Sigmoid colon (tissue), 7 donors: ENCODE measurements around the gene CCN2. TPM values are rescaled to one million over a fixed set of nuclear protein-coding genes. Genes with fewer than 3 reads are reported as not detected.

Experiments
- DNase-seq: peaks from one replicate; pipeline ENCODE4 v3.0.0-alpha.2; 2019
- H3K27ac ChIP-seq, 4 donors: fragments of 200-600 bp; sonication (generic); one replicate each; pipeline ENCODE4 v1.5.1; 2016 to 2019; ENCODE audit warnings: mild to moderate bottlenecking in 1 of 4
- H3K27me3 ChIP-seq, 3 donors: fragments of 200-600 bp; sonication (generic); one replicate each; pipeline ENCODE4 v1.5.1; 2019; ENCODE audit warnings: mild to moderate bottlenecking in 1 of 3
- H3K36me3 ChIP-seq, 4 donors: fragments of 200-600 bp; sonication (generic); one replicate each; pipeline ENCODE4 v1.5.1; 2016 to 2019
- H3K4me1 ChIP-seq, 4 donors: fragments of 200-600 bp; sonication (generic); one replicate each; pipeline ENCODE4 v1.5.1; 2017 to 2019
- H3K4me3 ChIP-seq, 4 donors: fragments of 200-600 bp; sonication (generic); one replicate each; pipeline ENCODE4 v1.5.1; 2017 to 2019; ENCODE audit warnings: mild to moderate bottlenecking in 2 of 4, moderate library complexity in 1 of 4
- H3K9me3 ChIP-seq, 4 donors: fragments of 200-600 bp in 3 of 4; sonication (generic) in 3 of 4; one replicate each; pipeline versions ENCODE4 v1.5.1 to v1.6.1; 2013 to 2019
- CTCF ChIP-seq, 4 experiments: fragments of 450-650 bp in 3 of 4; fragments of 200-600 bp in 1 of 4; IDR thresholded peaks; one replicate each; pipeline ENCODE4 v1.5.1; 2016 to 2019; ENCODE audit warnings: antibody characterized with exemption in 4 of 4, mild to moderate bottlenecking in 3 of 4, moderate library complexity in 2 of 4
- EP300 ChIP-seq, 4 donors: sonication (generic); formaldehyde crosslinking; IDR thresholded peaks; one replicate each; pipeline ENCODE4 v1.6.1; 2017; ENCODE audit warnings: antibody characterized with exemption in 4 of 4
- POLR2A ChIP-seq, 2 donors: fragments of 450-650 bp; IDR thresholded peaks; one replicate each; pipeline ENCODE4 v1.6.1; 2016; ENCODE audit warnings: antibody characterized with exemption in 2 of 2, mild to moderate bottlenecking in 2 of 2, moderate library complexity in 2 of 2
- POLR2AphosphoS5 ChIP-seq, 4 donors: sonication (generic); formaldehyde crosslinking; IDR thresholded peaks; one replicate each; pipeline ENCODE4 v1.6.1; 2017; ENCODE audit warnings: antibody characterized with exemption in 4 of 4
- WGBS, 2 donors: extraction: QIAGEN DNeasy Blood & Tissue Kit; methylation state at CpG; one replicate each; pipeline ENCODE4 v1.1.7; 2013; 5-methylcytosine and 5-hydroxymethylcytosine counted together
- intact Hi-C: fragments of 100-400 bp; cut with DNase I; formaldehyde crosslinking; loops from one replicate; pipeline ENCODE4 v1.15.1; 2023
- polyA plus RNA-seq, 3 donors: library from polyadenylated mRNA; stranded (reverse); fragments of 200-250 nt; gene quantifications; one replicate each; pipeline ENCODE4 v1.2.3, GENCODE V29; 2013
- total RNA-seq, 4 donors: library from RNA; depleted of rRNA; stranded (reverse); fragments of >200 nt; gene quantifications; one replicate each; pipeline ENCODE4 v1.1.0, GENCODE V29; 2016
- donor health status: healthy with polysubstance abuse.
- donor health status: Bipolar disorder and iron deficiency.
- donor health status: healthy.

Gene CCN2
- total and polyA plus RNA-seq, 7 donors = 7.4 to 179 (median 43.5) TPM

- intact Hi-C loops = loop anchor here (2.0 to 5.0 kb wide), 2 partner anchors 236 to 292 kb away; no protein-coding TSS in a partner anchor
- 16 to 28% methylated on average over 4 of the region's 4 CpGs for WGBS, 2 donors
- no peak for DNase-seq
- no peaks in the 10 kb centered on the region for H3K36me3 ChIP-seq
- TF ChIP-seq POLR2A (IDR thresholded peaks at IDR 0.05) = no peak
- peak in 2 of 4 experiments; percentile 30 to 53 for TF ChIP-seq CTCF (IDR thresholded peaks at IDR 0.05)
- H3K27me3 ChIP-seq = no peaks in the 10 kb centered on the region
- H3K9me3 ChIP-seq = peaks cover 0 to 7% (median 0%) of the 10 kb centered on the region in 4 donors
- H3K4me3 ChIP-seq = no peak overlapping the region
- H3K27ac ChIP-seq = no peak overlapping the region
- H3K4me1 ChIP-seq = no peaks in the 10 kb centered on the region
Observed at GRCh38 chr6:131924881-131925474, 26.2 kb downstream of the CCN2 start.

DNA sequence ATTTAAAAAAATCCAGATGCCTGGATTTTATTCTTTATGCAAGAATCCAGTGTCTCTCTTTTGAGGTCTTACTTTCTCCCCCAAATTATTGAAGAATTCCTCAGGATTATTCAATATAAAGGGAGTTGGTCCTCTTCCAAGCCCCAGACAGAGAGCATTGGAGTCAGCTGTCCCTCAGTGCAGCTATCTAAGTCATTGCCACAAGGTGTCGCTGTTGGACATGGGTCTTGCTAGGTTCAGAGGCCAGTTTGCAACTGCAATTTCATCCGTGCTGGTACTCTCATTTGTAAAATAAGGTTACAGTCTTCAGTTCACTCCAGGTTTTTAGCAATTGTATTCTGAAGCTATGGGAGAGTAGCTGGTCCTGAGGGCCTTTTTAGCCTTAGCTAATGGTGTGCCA is 27.8 kb downstream of the CCN2 start:
- intact Hi-C loops = no loop called here
- peak; percentile 29 to 62 (median 42) for TF ChIP-seq CTCF (IDR thresholded peaks at IDR 0.05)
- TF ChIP-seq EP300 (IDR thresholded peaks at IDR 0.05) = no peak
- peak; percentile 70 for DNase-seq
- H3K27ac ChIP-seq = no peak overlapping the region
- peaks cover 0 to 7% (median 0%) of the 10 kb centered on the region in 4 donors for H3K9me3 ChIP-seq
- no peak overlapping the region for H3K4me3 ChIP-seq
- no peaks in the 10 kb centered on the region for H3K27me3 ChIP-seq
- H3K36me3 ChIP-seq = no peaks in the 10 kb centered on the region
- WGBS, 2 donors = 6 to 30% methylated on average over 2 of the region's 2 CpGs
- H3K4me1 ChIP-seq = no peaks in the 10 kb centered on the region

GRCh38 chr6:131920656-131921055 is 30.5 kb downstream of the CCN2 start:
- H3K27ac ChIP-seq = no peak overlapping the region
- H3K4me1 ChIP-seq = no peaks in the 10 kb centered on the region

DNA sequence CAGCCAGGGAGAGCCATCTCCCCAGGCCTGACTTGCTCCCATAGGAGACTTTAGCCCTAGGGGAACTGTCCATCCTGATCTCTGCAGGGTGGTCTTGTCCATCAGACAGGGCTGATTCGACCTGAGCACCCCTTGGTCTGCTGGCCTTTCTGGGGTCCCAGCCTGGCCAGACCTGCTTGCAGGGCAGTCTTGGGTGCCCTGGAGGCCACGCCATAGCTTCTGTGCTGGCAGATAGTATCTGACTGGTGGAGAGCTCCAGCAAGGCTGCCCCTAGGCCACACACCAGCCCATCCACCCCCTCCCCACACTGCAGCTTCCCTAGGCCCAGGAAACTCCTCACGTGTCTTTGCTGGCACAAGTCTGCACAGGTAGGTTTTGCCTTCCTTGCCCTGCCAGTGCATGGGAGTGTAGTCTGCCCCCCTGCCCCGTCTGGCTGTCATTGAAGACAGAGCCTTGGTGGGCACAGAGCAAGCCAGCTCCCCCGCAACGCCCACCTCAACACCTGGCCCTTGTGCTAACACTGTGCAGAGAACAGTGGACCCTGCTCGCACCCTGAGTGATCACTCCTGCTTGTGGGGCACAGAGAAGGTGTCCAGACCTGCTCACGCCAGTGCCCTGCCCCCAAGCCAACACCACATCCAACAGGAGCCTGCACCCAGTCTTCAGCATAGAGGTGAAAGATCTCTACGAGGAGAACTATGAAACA is 32.4 kb downstream of the CCN2 start:
- 88 to 89% methylated on average over 9 of the region's 9 CpGs for WGBS, 2 donors
- intact Hi-C loops = loop anchor here (10.0 kb wide), 2 partner anchors 224 to 566 kb away; no protein-coding TSS in a partner anchor
- no peak overlapping the region for H3K27ac ChIP-seq

More at GRCh38 chr6:131920656-131921055, 30.5 kb downstream of the CCN2 start:
- TF ChIP-seq EP300 (IDR thresholded peaks at IDR 0.05) (no peak), POLR2AphosphoS5 (IDR thresholded peaks at IDR 0.05) (no peak), CTCF (IDR thresholded peaks at IDR 0.05) (no peak), POLR2A (IDR thresholded peaks at IDR 0.05) (no peak)
- Histone ChIP-seq H3K36me3 (no peaks in the 10 kb centered on the region), H3K27me3 (no peaks in the 10 kb centered on the region), H3K4me3 (no peak overlapping the region), H3K9me3 (peaks cover 0 to 7% (median 0%) of the 10 kb centered on the region in 4 donors)
- 61 to 82% methylated on average over 3 of the region's 3 CpGs for WGBS, 2 donors
- DNase-seq = no peak
- intact Hi-C loops = no loop called here

DNA sequence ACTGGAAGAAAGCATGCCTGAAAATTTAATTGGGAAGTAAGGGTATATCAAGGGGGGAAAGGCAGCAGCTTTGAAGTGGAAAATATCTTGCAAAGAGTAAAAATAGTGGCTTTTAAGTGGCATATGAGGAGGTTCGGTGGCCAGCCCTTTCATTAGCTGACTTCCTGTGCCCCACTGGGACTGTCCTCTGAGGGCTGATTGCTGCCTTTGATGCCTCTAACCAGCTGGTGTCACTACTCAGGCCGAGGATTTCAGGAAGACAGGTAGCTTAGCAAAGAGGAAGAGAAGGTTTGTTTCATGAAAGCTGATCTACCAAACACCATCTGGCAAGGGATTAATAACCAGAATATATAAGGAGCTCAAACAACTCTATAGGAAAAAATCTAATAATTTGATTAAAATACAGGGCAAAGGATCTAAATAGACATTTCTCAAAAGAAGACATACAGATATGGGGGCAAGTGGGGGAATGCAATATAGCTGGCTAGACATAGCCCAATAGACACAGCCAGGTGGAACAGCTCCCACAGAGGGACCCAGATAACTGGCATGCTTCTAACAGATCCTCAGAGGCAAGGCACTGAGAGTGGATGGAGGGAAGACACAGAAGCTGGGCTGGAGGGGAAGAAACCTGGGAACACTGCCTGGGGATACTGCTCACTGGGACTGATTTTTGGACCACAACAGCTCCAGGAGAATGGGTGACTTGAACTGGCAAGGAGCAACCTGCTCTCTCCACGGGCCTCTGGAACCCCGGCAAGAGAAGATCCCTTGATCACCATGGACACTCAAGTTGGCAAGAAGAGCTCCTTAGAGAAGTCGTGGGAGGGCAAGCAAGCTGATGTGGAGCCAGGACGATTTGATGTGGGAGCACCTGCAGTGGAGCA is 33.2 kb downstream of the CCN2 start:
- Histone ChIP-seq H3K9me3 (peaks cover 0 to 4% (median 0%) of the 10 kb centered on the region in 4 donors), H3K4me1 (no peaks in the 10 kb centered on the region), H3K36me3 (no peaks in the 10 kb centered on the region), H3K27me3 (peaks cover 0 to 6% (median 0%) of the 10 kb centered on the region in 3 donors), H3K27ac (no peak overlapping the region), H3K4me3 (no peak overlapping the region)
- 71 to 82% methylated on average over 6 of the region's 6 CpGs for WGBS, 2 donors
- TF ChIP-seq POLR2A (IDR thresholded peaks at IDR 0.05) = no peak
- no peak for TF ChIP-seq CTCF (IDR thresholded peaks at IDR 0.05)
- no peak for TF ChIP-seq POLR2AphosphoS5 (IDR thresholded peaks at IDR 0.05)
- no peak for TF ChIP-seq EP300 (IDR thresholded peaks at IDR 0.05)
- intact Hi-C loops = loop anchor here (10.0 kb wide), 2 partner anchors 223 to 567 kb away; no protein-coding TSS in a partner anchor
- DNase-seq = no peak

More for the DNA sequence above, 32.4 kb downstream of the CCN2 start:
- no peak for DNase-seq
- no peaks in the 10 kb centered on the region for H3K4me1 ChIP-seq
- H3K9me3 ChIP-seq = peaks cover 0 to 7% (median 0%) of the 10 kb centered on the region in 4 donors
- H3K27me3 ChIP-seq = no peaks in the 10 kb centered on the region
- no peaks in the 10 kb centered on the region for H3K36me3 ChIP-seq
- H3K4me3 ChIP-seq = no peak overlapping the region
- TF ChIP-seq POLR2A (IDR thresholded peaks at IDR 0.05) = no peak
